Neural progenitor cell (in vitro differentiated cells): Measurements from ENCODE around the gene APOOL.

ENCODE experiments used
- CTCF ChIP-seq: fragments of 200-600 bp; sonication (generic); IDR thresholded peaks from 2 replicates; pipeline ENCODE4 v1.5.1; 2017; ENCODE audit warnings: antibody characterized with exemption, mild to moderate bottlenecking
- EZH2 ChIP-seq: fragments of 200-600 bp; sonication (generic); IDR thresholded peaks from 2 replicates; pipeline ENCODE4 v1.6.1; 2017; ENCODE audit warnings: antibody characterized with exemption, mild to moderate bottlenecking, moderate library complexity

- TF ChIP-seq CTCF (no peak), EZH2 (no peak)
Observed at GRCh38 chrX:85139422-85139821, 135.7 kb downstream of the APOOL start.
